Keratinocyte (primary cell): ENCODE measurements around the gene SYS1. TPM values are rescaled to one million over a fixed set of nuclear protein-coding genes. Genes with fewer than 3 reads are reported as not detected.

Source experiments
- DNase-seq: peaks from one replicate; pipeline ENCODE4 v3.0.0-alpha.2; 2011; ENCODE audit warnings: low read depth, missing footprints, low spot score
- FAIRE-seq: peaks from 2 replicates; lab custom pipeline; 2011; peaks lifted over from hg19 to GRCh38; lab: Jason Lieb, UNC
- H2AFZ ChIP-seq: 2 replicates; pipeline ENCODE4 v1.6.0; 2012; ENCODE audit warnings: low read length, control low read depth, inconsistent platforms; ENCODE audit not compliant: control insufficient read depth
- H3K27ac ChIP-seq: 2 replicates; pipeline ENCODE4 v1.5.1; 2011; ENCODE audit warnings: low read length; ENCODE audit not compliant: control insufficient read depth, insufficient read depth
- H3K27me3 ChIP-seq: 3 replicates; pipeline ENCODE4 v1.6.0; 2011; ENCODE audit warnings: low read length; ENCODE audit not compliant: control insufficient read depth, insufficient read depth; ENCODE audit errors: extremely low read depth
- H3K36me3 ChIP-seq, 2 experiments: 2 replicates in 1 of 2; 3 replicates in 1 of 2; pipeline ENCODE4 v1.5.1; 2011; ENCODE audit warnings: low read length in 2 of 2, mild to moderate bottlenecking in 1 of 2; ENCODE audit not compliant: control insufficient read depth in 2 of 2, insufficient read depth in 2 of 2; ENCODE audit errors: extremely low read depth in 1 of 2
- H3K4me1 ChIP-seq: 3 replicates; pipeline ENCODE4 v1.5.1; 2011; ENCODE audit warnings: low read length; ENCODE audit not compliant: control insufficient read depth, insufficient read depth; ENCODE audit errors: extremely low read depth
- H3K4me2 ChIP-seq: 3 replicates; pipeline ENCODE4 v1.6.0; 2011; ENCODE audit warnings: low read depth, low read length; ENCODE audit not compliant: control insufficient read depth, insufficient read depth; ENCODE audit errors: extremely low read depth
- H3K4me3 ChIP-seq, 3 experiments: fragments of 200-600 bp in 1 of 3; sonication (generic) in 1 of 3; 2 replicates in 2 of 3; 3 replicates in 1 of 3; pipeline ENCODE4 v1.5.1; 2011 to 2016; ENCODE audit warnings: low read length in 3 of 3, mild to moderate bottlenecking in 3 of 3, control low read depth in 2 of 3, inconsistent platforms in 1 of 3, low read depth in 1 of 3, mixed read lengths in 1 of 3, mixed run types in 1 of 3, moderate library complexity in 1 of 3; ENCODE audit not compliant: control insufficient read depth in 2 of 3, insufficient read depth in 2 of 3; ENCODE audit errors: extremely low read depth in 1 of 3
- H3K79me2 ChIP-seq: 2 replicates; pipeline ENCODE4 v1.6.0; 2012; ENCODE audit warnings: low read length; ENCODE audit not compliant: control insufficient read depth, insufficient read depth
- H3K9ac ChIP-seq: 3 replicates; pipeline ENCODE4 v1.6.0; 2011; ENCODE audit warnings: low read length; ENCODE audit not compliant: control insufficient read depth, insufficient read depth; ENCODE audit errors: extremely low read depth
- H3K9me1 ChIP-seq: 3 replicates; pipeline ENCODE4 v1.6.0; 2011; ENCODE audit warnings: low read length; ENCODE audit not compliant: control insufficient read depth, insufficient read depth; ENCODE audit errors: extremely low read depth
- H3K9me3 ChIP-seq: 2 replicates; pipeline ENCODE4 v1.5.1; 2012; ENCODE audit warnings: low read depth, low read length; ENCODE audit not compliant: control insufficient read depth
- H4K20me1 ChIP-seq: 3 replicates; pipeline ENCODE4 v1.6.0; 2011; ENCODE audit warnings: low read length; ENCODE audit not compliant: control insufficient read depth, insufficient read depth; ENCODE audit errors: extremely low read depth
- CTCF ChIP-seq, 3 experiments: IDR thresholded peaks in 1 of 3; conservative IDR thresholded peaks in 1 of 3; optimal IDR thresholded peaks in 1 of 3; 2 replicates in 2 of 3; 3 replicates in 1 of 3; pipeline versions ENCODE3 to v1.5.1; 2011; ENCODE audit warnings: low read length in 3 of 3, mild to moderate bottlenecking in 3 of 3, moderate library complexity in 2 of 3, control low read depth in 1 of 3, inconsistent platforms in 1 of 3; ENCODE audit not compliant: insufficient read depth in 2 of 3; ENCODE audit errors: extremely low read depth in 1 of 3
- EZH2 ChIP-seq: IDR thresholded peaks from one replicate; pipeline ENCODE4 v1.6.1; 2012; ENCODE audit warnings: inconsistent platforms, mild to moderate bottlenecking, low read length, moderate library complexity
- dilution Hi-C: fragments of 300-500 bp; cut with MboI; formaldehyde crosslinking; loops from one replicate; pipeline ENCODE4 v1.7.0; 2020; ENCODE audit warnings: low sequenced_read_pairs; ENCODE audit not compliant: extremely low pct_ligation_motif_present
- polyA plus RNA-seq, 5 experiments: library from polyadenylated mRNA; depleted of rRNA in 3 of 5; stranded (reverse) in 3 of 5; stranded (forward) in 1 of 5; unstranded in 1 of 5; fragments of >200 nt; gene quantifications; 1 replicate in 1 of 5; 2 replicates in 3 of 5; 3 replicates in 1 of 5; pipeline versions ENCODE4 v1.2.1 to v1.2.3, GENCODE V29; 2011 to 2012; ENCODE audit warnings: missing spikeins in 2 of 5, low read depth in 1 of 5, low replicate concordance in 1 of 5

The SYS1 gene
- polyA plus RNA-seq, 1 donor (not counting 4 experiments of a cell fraction or from before 2014, with no cell fraction given): 16.8 TPM

- H3K9me1 ChIP-seq: no peaks in the 10 kb centered on the region
- no peak for TF ChIP-seq CTCF (optimal IDR thresholded peaks at IDR 0.05 in 1 of 3, IDR thresholded peaks at IDR 0.05 in 1 of 3, conservative IDR thresholded peaks at IDR 0.05 in 1 of 3; ENCODE audit: extremely low read depth in 1 of 3, insufficient read depth in 2 of 3, low read length in 3 of 3)
- TF ChIP-seq EZH2: no peak
These were observed 50.5 kb downstream of the SYS1 start for GRCh38 chr20:45413479-45413878.

GRCh38 chr20:45415822-45416637 lies 53.1 kb downstream of the SYS1 start, which contains the start of gene PIGT:
TSS of gene PIGT (plus strand) at chr20:45416141. CDS start at chr20:45416157, 16 bp downstream.
- DNase-seq: no peak
- Histone ChIP-seq H3K27me3 (no peaks in the 10 kb centered on the region), H3K4me1 (peaks cover 25% of the 10 kb centered on the region)

More at GRCh38 chr20:45413479-45413878, 50.5 kb downstream of the SYS1 start:
- DNase-seq (no peak), FAIRE-seq (no peak)
- H2AFZ ChIP-seq: no peak overlapping the region
- H3K4me2 ChIP-seq: no peak overlapping the region
- no peaks in the 10 kb centered on the region for H3K9me3 ChIP-seq
- peaks cover 5 to 8% of the 10 kb centered on the region in 2 experiments for H3K36me3 ChIP-seq
- no peaks in the 10 kb centered on the region for H3K27me3 ChIP-seq
- H3K4me3 ChIP-seq: no peak overlapping the region
- peaks cover 22% of the 10 kb centered on the region for H3K79me2 ChIP-seq
- H3K4me1 ChIP-seq: peaks cover 14% of the 10 kb centered on the region
- dilution Hi-C loops: no loop called here
- H3K9ac ChIP-seq: no peak overlapping the region
- no peaks in the 10 kb centered on the region for H4K20me1 ChIP-seq
- H3K27ac ChIP-seq: no peak overlapping the region

More at GRCh38 chr20:45415822-45416637, 53.1 kb downstream of the SYS1 start, which contains the start of gene PIGT:
- Histone ChIP-seq H3K9ac (peak within 1 kb of the TSS; percentile 89), H3K79me2 (peaks cover 24% of the 10 kb centered on the region), H3K9me1 (no peaks in the 10 kb centered on the region), H3K9me3 (no peaks in the 10 kb centered on the region), H3K27ac (peak within 1 kb of the TSS; percentile 79), H4K20me1 (peaks cover 2% of the 10 kb centered on the region), H2AFZ (peak within 1 kb of the TSS; percentile 98), H3K4me3 (peak within 1 kb of the TSS; percentile 82 to 93 (median 91)), H3K4me2 (peak within 1 kb of the TSS; percentile 97), H3K36me3 (peaks cover 15 to 20% of the 10 kb centered on the region in 2 experiments)
- FAIRE-seq: no peak
- dilution Hi-C loops: no loop called here
- TF ChIP-seq CTCF (optimal IDR thresholded peaks at IDR 0.05 in 1 of 3, IDR thresholded peaks at IDR 0.05 in 1 of 3, conservative IDR thresholded peaks at IDR 0.05 in 1 of 3; ENCODE audit: extremely low read depth in 1 of 3, insufficient read depth in 2 of 3, low read length in 3 of 3): no peak
- TF ChIP-seq EZH2: no peak
